RKO (cell line): ENCODE results near the gene IL16.

Experiments used
- DNase-seq: peaks from one replicate; pipeline ENCODE4 v3.0.0-alpha.2; 2016; ENCODE audit warnings: low spot score

Gene IL16

GRCh38 chr15:81174792-81175327, 21.8 kb upstream of the IL16 start:
- DNase-seq, result no peak

GRCh38 chr15:81175496-81175895, 21.2 kb upstream of the IL16 start:
- DNase-seq, result no peak

- no peak for DNase-seq
Observed at GRCh38 chr15:81176291-81176893, 20.3 kb upstream of the IL16 start.

GRCh38 chr15:81178365-81178764, 18.3 kb upstream of the IL16 start:
- DNase-seq, result no peak

GRCh38 chr15:81181220-81181619, 15.5 kb upstream of the IL16 start:
- no peak for DNase-seq

- DNase-seq, result no peak
Observed at GRCh38 chr15:81182031-81182755, 14.5 kb upstream of the IL16 start.

GRCh38 chr15:81182756-81183438, 13.8 kb upstream of the IL16 start:
- DNase-seq, result no peak

GRCh38 chr15:81183439-81183775, 13.3 kb upstream of the IL16 start:
- no peak for DNase-seq

GRCh38 chr15:81184188-81184587, 12.5 kb upstream of the IL16 start:
- no peak for DNase-seq

- DNase-seq, result no peak
Observed at GRCh38 chr15:81185631-81186295, 10.9 kb upstream of the IL16 start.

- DNase-seq, result no peak
Observed at GRCh38 chr15:81188354-81188753, 8.3 kb upstream of the IL16 start.

- no peak for DNase-seq
Observed at GRCh38 chr15:81189583-81190283, 6.9 kb upstream of the IL16 start.

- DNase-seq, result no peak
Observed at GRCh38 chr15:81190922-81191507, 5.7 kb upstream of the IL16 start.

- DNase-seq, result no peak
Observed at GRCh38 chr15:81191701-81192100, 5.0 kb upstream of the IL16 start.

- DNase-seq, result no peak
Observed at GRCh38 chr15:81194723-81195122, 2.0 kb upstream of the IL16 start.

- no peak for DNase-seq
Observed at GRCh38 chr15:81195339-81195864, 1.3 kb upstream of the IL16 start.

GRCh38 chr15:81197255-81197630, 564 bp downstream of the IL16 start:
- no peak for DNase-seq

GRCh38 chr15:81197688-81198281, 1.1 kb downstream of the IL16 start:
- no peak for DNase-seq

GRCh38 chr15:81199031-81199779, 2.5 kb downstream of the IL16 start:
- DNase-seq, result no peak

GRCh38 chr15:81206018-81206417, 9.3 kb downstream of the IL16 start:
- no peak for DNase-seq
